Heart left ventricle (tissue), 16 donors: ENCODE measurements around the gene ZFHX2. TPM values are rescaled to one million over a fixed set of nuclear protein-coding genes. Genes with fewer than 3 reads are reported as not detected.

Experiments
- ATAC-seq, 4 donors: fragments of 200-7000 bp; cut with Tn5 transposase; one replicate each; pipeline ENCODE4 v1.9.1; 2020 to 2022; ENCODE audit warnings: moderate library complexity in 4 of 4, mild to moderate bottlenecking in 3 of 4, moderate number of reproducible peaks in 1 of 4
- DNase-seq, 5 donors: peaks; one replicate each; pipeline ENCODE4 v3.0.0-alpha.2; 2020
- H3K27ac ChIP-seq, 12 donors: fragments of 200-600 bp; sonication (generic) in 4 of 12; one replicate each; pipeline versions ENCODE4 v1.5.0 to v1.8.0; 2016 to 2022; ENCODE audit warnings: mild to moderate bottlenecking in 2 of 12
- H3K27me3 ChIP-seq, 9 donors: fragments of 200-600 bp; sonication (generic) in 2 of 9; one replicate each; pipeline versions ENCODE4 v1.5.1 to v1.8.0; 2016 to 2022; ENCODE audit warnings: mild to moderate bottlenecking in 3 of 9
- H3K36me3 ChIP-seq, 9 donors: fragments of 200-600 bp; sonication (generic) in 2 of 9; one replicate each; pipeline versions ENCODE4 v1.5.0 to v1.8.0; 2018 to 2022; ENCODE audit warnings: mild to moderate bottlenecking in 2 of 9
- H3K4me1 ChIP-seq, 12 donors: fragments of 200-600 bp; sonication (generic) in 4 of 12; one replicate each; pipeline versions ENCODE4 v1.5.0 to v1.8.0; 2016 to 2022; ENCODE audit warnings: mild to moderate bottlenecking in 3 of 12
- H3K4me3 ChIP-seq, 12 donors: fragments of 200-600 bp; sonication (generic) in 4 of 12; one replicate each; pipeline versions ENCODE4 v1.5.0 to v1.8.0; 2017 to 2022; ENCODE audit warnings: mild to moderate bottlenecking in 9 of 12, moderate library complexity in 4 of 12
- H3K9me3 ChIP-seq, 12 donors: fragments of 200-600 bp; sonication (generic) in 4 of 12; one replicate each; pipeline versions ENCODE4 v1.5.0 to v1.8.0; 2016 to 2022; ENCODE audit warnings: mild to moderate bottlenecking in 1 of 12
- CTCF ChIP-seq, 12 donors: fragments of 200-600 bp; sonication (generic) in 4 of 12; IDR thresholded peaks; one replicate each; pipeline versions ENCODE4 v1.5.0 to v1.8.0; 2018 to 2022; ENCODE audit warnings: antibody characterized with exemption in 12 of 12, mild to moderate bottlenecking in 5 of 12
- POLR2A ChIP-seq, 2 donors: fragments of 450-650 bp; IDR thresholded peaks; one replicate each; pipeline ENCODE4 v1.6.1; 2017; ENCODE audit warnings: antibody characterized with exemption in 2 of 2, mild to moderate bottlenecking in 2 of 2, moderate library complexity in 2 of 2
- WGBS, 4 donors: extraction: QIAGEN DNeasy Blood & Tissue Kit in 2 of 4; methylation state at CpG; one replicate each; pipeline versions ENCODE4 v1.1.5 to v1.1.7; 2013 to 2018; 5-methylcytosine and 5-hydroxymethylcytosine counted together
- intact Hi-C, 10 donors: fragments of 100-400 bp; cut with DNase I; formaldehyde crosslinking; loops; one replicate each; pipeline versions ENCODE4 v1.11.1 to v1.14.2; 2022
- polyA plus RNA-seq, 2 donors: library from polyadenylated mRNA; stranded (reverse); fragments of 200-250 nt; gene quantifications; one replicate each; pipeline ENCODE4 v1.2.3, GENCODE V29; 2013
- total RNA-seq, 9 donors: library from RNA; depleted of rRNA in 2 of 9; stranded (reverse); fragments of >200 nt in 2 of 9; fragmentation: NEBNext Ultra II Directional in 3 of 9; extraction: Animal tissue kit (Norgen Biotek cat#: 25700) in 3 of 9; gene quantifications; one replicate each; pipeline versions ENCODE4 v1.1.0 to v1.2.4, GENCODE V29; 2016 to 2023
- donor health status: ischemic (EF 13 %, LVEDD 7.1; RV severe dilation, severe dysfunction).
- donor health status: healthy with polysubstance abuse.
- donor health status: DM: no; HTN: yes; CAD: no.
- donor health status: DM: no; HTN: no; CAD: no.
- donor health status: ischemic (EF 25% LVEDD 6.9; RV normal size, moderate dysfunction).
- donor health status: ischemic (EF 25% LVEDD 5.7; RV mildly dilated, moderate dysfunction).
- donor health status: healthy.
- donor health status: DM: yes; HTN: yes; CAD: no.
- donor health status: ischemic (EF 35%, LVEDD 5.7; RV mildly dilated, moderate dysfunction).
- donor health status: nonischemic (EF 11% LVEDD 7.7; RV severe dilation, severe dysfunction).
- donor health status: DM: yes; HTN: yes; CAD: no.
- donor health status: PGD.
- donor health status: ischemic (EF 29% LVEDD 5.4; RV normal size, mild dysfunction).
- donor health status: nonischemic (EF 23%, LVEDD 6.1; RV moderate dilation, normal function).

ZFHX2 gene
- total and polyA plus RNA-seq, 11 donors, result 0.24 to 2.3 (median 0.88) TPM

- no peak for DNase-seq
- TF ChIP-seq POLR2A (IDR thresholded peaks at IDR 0.05) (no peak), CTCF (IDR thresholded peaks at IDR 0.05) (no peak)
- H3K36me3 ChIP-seq, result no peaks in the 10 kb centered on the region
- no peak overlapping the region for H3K4me3 ChIP-seq
- intact Hi-C loops, result no loop called here
- H3K27ac ChIP-seq, result no peak overlapping the region
- no peaks in the 10 kb centered on the region for H3K9me3 ChIP-seq
- 71 to 83% (median 80%) methylated on average over 2 of the region's 2 CpGs for WGBS, 4 donors
- peaks cover 0 to 31% (median 19%) of the 10 kb centered on the region in 12 donors for H3K4me1 ChIP-seq
- no peaks in the 10 kb centered on the region for H3K27me3 ChIP-seq
- ATAC-seq, result no peak
These were observed 3.6 kb downstream of the ZFHX2 start for GRCh38 chr14:23547924-23548323.

GRCh38 chr14:23546450-23547035 lies 5.0 kb downstream of the ZFHX2 start:
- DNase-seq, result no peak

GRCh38 chr14:23545740-23546365 lies 5.7 kb downstream of the ZFHX2 start:
- Histone ChIP-seq H3K4me3 (no peak overlapping the region), H3K4me1 (peaks cover 0 to 27% (median 16%) of the 10 kb centered on the region in 12 donors), H3K9me3 (no peaks in the 10 kb centered on the region), H3K27ac (peak overlapping the region in 11 of 12 donors; percentile 15 to 74 (median 64)), H3K27me3 (no peaks in the 10 kb centered on the region), H3K36me3 (no peaks in the 10 kb centered on the region)
- intact Hi-C loops, result no loop called here
- DNase-seq (no peak), ATAC-seq (no peak)
- WGBS, 4 donors, result 77 to 86% (median 81%) methylated on average over 4 of the region's 4 CpGs
- TF ChIP-seq POLR2A (IDR thresholded peaks at IDR 0.05) (no peak), CTCF (IDR thresholded peaks at IDR 0.05) (no peak)

More at GRCh38 chr14:23546450-23547035, 5.0 kb downstream of the ZFHX2 start:
- H3K9me3 ChIP-seq, result no peaks in the 10 kb centered on the region
- no peak for TF ChIP-seq POLR2A (IDR thresholded peaks at IDR 0.05)
- TF ChIP-seq CTCF (IDR thresholded peaks at IDR 0.05), result no peak
- intact Hi-C loops, result no loop called here
- H3K27me3 ChIP-seq, result no peaks in the 10 kb centered on the region
- H3K36me3 ChIP-seq, result no peaks in the 10 kb centered on the region
- H3K27ac ChIP-seq, result peak overlapping the region in 1 of 12 donors; percentile 74
- 75 to 80% (median 77%) methylated on average over 10 of the region's 10 CpGs for WGBS, 4 donors
- peaks cover 0 to 27% (median 16%) of the 10 kb centered on the region in 12 donors for H3K4me1 ChIP-seq
- no peak for ATAC-seq
- no peak overlapping the region for H3K4me3 ChIP-seq

GRCh38 chr14:23544511-23545447 lies 6.8 kb downstream of the ZFHX2 start:
- H3K36me3 ChIP-seq, result no peaks in the 10 kb centered on the region
- intact Hi-C loops, result no loop called here
- H3K4me3 ChIP-seq, result no peak overlapping the region
- TF ChIP-seq CTCF (IDR thresholded peaks at IDR 0.05), result no peak
- no peak for TF ChIP-seq POLR2A (IDR thresholded peaks at IDR 0.05)
- H3K27me3 ChIP-seq, result no peaks in the 10 kb centered on the region
- 44 to 54% (median 49%) methylated on average over 25 of the region's 25 CpGs for WGBS, 4 donors
- peak in 4 of 5 donors; percentile 53 to 78 (median 60) for DNase-seq
- peak; percentile 69 to 87 (median 85) for ATAC-seq
- no peaks in the 10 kb centered on the region for H3K9me3 ChIP-seq
- H3K27ac ChIP-seq, result peak overlapping the region in 9 of 12 donors; percentile 39 to 74 (median 64)
- H3K4me1 ChIP-seq, result peaks cover 0 to 18% (median 10%) of the 10 kb centered on the region in 12 donors
